Hepatic stellate cell (primary cell): ENCODE results near the gene PSORS1C1.
"Not testable (repeated sequence)": the region's sequence is repeated elsewhere in the genome, so short reads cannot be mapped to it uniquely, and the experiment has no call there.

ENCODE experiments used
- DNase-seq: peaks from one replicate; pipeline ENCODE4 v3.0.0; 2011; ENCODE audit warnings: low spot score

Gene PSORS1C1

DNA sequence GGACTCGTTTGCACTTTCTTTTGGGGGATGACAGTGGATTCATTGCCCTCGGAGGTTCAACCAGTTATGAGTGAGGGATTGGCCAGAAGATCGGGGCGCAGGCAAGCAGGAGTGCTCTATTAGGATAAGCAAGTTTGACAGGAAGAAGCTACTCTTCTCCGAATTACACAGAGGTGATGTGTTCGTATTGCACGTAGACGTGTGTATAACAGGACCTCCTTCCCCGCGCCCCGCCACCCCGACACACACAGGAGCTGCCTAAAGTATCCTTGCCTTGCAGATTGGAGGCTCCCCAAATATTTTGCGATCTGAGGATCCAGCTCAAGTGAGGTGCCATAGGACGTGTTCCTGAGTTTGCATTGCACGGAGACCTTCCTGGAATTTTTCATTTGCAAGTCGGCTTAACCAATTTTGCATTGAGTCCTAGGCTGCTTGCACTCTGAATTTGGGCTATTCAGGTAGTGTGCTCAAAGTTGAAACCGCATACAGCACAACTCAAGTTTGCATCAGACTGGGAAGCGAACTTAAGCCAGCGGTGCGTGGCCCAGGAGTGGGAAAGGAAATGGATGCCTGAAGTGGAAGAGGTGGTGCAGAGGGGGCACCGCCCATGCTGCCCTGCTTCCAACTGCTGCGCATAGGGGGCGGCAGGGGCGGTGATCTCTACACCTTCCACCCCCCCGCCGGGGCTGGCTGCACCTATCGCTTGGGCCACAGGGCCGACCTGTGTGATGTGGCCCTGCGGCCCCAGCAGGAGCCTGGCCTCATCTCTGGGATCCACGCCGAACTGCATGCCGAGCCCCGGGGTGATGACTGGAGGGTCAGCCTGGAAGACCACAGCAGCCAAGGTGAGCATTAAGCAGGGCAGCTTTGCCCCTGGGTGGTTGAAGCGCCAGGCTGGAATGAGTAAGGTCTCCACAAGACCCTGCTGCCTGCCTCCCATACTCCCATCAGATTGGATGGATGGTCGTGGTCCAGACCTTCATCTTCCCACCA, 44.6 kb downstream of the PSORS1C1 start:
- peak; percentile 48 for DNase-seq

DNA sequence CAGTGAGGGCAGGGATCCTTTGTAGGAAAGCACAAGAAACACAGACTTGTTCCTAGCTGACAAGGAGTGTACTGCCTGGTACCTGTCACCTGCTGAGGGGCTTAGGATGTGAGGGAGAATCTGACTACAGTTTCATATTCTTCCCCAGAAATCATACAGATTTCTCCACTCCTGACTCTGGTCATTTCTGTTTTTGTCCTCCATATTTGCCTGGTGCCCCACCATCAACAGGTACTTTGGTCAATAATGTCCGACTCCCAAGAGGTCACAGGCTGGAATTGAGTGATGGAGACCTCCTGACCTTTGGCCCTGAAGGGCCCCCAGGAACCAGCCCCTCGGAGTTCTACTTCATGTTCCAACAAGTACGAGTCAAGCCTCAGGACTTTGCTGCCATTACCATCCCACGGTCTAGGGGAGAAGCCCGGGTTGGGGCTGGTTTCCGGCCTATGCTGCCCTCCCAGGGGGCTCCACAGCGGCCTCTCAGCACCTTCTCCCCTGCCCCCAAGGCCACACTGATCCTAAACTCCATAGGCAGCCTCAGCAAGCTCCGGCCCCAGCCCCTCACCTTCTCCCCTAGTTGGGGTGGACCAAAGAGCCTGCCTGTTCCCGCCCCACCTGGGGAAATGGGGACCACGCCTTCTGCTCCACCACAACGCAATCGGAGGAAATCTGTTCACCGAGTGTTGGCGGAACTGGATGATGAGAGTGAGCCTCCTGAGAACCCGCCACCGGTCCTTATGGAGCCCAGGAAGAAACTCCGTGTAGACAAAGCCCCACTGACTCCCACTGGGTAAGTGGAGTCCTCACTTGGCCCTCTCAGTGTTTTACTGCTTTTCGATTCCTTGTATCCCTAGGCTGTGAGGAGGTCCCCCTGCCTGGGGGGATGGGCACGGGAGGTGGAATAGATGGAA, 46.9 kb downstream of the PSORS1C1 start:
- no peak for DNase-seq

DNA sequence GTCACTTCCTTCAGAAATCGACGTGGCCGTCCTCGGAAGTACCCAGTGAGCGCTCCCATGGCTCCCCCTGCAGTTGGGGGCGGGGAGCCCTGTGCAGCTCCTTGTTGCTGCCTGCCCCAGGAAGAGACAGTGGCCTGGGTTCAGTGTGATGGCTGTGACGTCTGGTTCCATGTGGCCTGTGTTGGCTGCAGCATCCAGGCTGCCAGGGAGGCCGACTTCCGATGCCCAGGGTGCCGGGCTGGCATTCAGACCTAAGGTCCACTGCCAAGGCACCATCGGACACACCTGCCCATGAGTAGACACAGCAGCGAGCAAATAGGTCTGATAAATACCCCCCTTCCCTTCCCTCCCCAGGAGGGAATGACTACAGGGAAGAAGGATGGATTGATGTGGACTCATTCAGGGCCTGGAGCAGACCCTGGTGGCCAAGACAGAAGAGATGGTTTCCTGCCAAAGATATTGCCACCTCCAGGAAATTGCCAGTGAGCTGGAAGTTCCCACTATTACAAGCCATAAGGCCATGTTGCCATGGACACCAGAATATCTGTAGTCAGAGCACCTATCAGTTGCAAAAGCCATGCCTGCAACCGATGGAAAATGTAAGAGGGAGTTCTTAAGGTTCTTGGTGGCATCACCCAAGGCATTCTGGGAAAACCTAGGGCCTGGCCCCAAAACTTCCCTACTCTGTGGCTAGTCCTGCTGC, 48.0 kb downstream of the PSORS1C1 start:
- DNase-seq = no peak

DNA sequence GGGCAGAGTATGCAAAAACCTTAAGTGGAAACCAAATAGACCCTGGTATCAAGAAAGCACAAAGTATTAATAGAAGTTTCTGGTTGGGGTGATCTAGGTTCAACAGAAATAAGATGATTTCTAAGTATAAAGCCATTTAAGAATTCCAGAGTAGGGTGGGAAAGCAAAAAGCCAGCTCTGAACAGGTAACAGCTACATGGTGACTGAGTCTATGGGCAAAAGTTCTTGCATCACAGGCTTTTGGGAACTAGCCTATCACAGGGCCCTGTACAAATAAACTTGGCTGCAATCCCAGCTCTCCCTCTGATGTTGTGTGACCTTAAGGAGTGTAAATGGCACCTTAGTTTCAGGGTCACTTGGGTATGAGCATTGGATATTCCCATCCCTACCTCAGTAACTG, 49.3 kb downstream of the PSORS1C1 start:
- no peak for DNase-seq

DNA sequence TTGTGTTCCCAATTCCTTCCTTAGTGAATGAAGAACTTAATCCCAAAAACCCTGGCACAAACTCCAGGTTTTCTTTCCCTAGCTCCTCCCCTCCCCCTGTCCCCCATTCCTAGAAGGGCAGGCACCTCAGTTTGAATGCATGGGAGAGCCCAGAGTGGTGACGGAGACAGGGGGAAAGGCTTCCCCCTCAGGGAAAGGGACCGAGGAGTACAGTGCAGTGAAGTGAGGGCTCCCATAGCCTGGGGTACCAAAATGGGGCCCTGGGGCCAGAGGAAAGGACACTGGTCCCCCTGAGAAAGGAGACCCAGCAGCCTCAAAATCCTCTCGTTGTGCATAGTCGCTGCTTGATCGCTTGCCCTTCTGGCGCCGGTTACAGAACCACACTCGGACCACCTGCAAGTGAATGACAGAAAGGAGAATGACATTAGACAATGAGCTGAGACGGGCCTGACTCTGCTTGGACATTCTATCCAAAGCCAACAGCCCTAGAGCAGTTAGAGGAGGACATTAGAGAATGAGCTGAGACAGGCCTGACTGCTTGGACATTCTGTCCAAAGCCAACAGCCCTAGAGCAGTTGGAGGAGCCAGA, 50.0 kb downstream of the PSORS1C1 start:
- DNase-seq = not testable (repeated sequence)

DNA sequence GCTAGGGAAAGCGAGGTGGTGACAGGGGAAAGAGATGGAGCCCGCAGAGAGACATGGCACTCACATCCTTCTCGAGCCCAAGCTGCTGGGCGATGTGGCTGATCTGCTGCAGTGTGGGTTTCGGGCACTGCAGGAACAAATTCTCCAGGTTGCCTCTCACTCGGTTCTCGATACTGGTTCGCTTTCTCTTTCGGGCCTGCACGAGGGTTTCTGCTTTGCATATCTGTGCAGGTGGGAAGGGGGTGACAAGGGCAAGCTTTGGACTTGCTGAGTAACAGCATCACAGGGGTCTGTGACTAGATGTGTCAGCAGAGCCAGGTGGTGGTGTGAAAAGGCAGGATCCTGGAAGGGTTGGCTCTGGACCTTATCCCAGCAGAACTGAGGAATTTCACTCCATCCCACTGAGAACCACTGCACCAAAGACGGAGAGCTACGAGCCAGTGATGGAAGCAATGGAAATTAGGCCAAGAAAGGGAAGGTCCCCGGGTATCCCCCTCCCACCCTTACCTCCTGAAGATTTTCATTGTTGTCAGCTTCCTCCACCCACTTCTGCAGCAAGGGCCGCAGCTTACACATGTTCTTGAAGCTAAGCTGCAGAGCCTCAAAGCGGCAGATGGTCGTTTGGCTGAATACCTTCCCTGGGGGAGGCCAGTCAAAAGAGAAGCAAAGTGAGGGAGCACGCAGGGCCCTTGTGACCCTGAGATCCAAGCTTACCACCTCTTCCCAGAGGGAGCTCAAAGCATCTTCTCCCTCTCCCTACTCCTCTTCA, 50.6 kb downstream of the PSORS1C1 start:
- not testable (repeated sequence) for DNase-seq

DNA sequence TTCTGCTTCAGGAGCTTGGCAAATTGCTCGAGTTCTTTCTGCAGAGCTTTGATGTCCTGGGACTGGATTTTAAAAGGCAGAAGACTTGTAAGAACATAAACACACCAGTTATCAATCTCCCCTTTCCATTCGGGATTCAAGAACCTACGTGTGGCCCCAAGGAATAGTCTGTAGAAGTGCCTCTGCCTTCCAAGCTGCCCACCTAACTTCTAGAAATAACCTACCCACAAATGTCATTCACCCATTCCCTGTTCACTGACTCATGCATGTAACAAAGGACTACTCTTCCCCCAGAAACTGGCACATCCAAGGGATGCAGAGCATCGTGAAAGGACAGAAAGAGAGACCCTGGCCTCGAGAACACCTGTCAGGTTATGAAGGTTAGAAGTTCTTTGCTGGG, 51.4 kb downstream of the PSORS1C1 start:
- DNase-seq = no peak

DNA sequence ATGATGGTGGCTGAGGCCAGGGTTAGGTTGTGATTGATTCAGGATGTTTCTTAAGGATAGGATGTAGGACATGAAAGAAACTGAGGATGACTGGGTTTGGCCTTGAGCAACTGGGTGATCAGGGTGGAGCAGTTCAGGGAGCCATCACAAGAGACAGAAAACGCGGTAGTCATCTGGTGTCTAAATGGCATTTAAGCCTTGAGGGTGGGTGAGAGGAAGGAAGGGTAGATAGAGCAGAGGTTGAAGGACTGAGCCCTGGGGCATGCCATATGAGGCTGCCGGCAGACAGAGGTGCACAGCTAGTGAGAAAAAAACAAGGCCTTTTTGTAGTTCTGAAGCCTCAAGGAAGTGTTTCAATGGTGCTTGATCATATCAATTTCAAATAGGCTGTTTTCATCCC, 54.0 kb downstream of the PSORS1C1 start:
- no peak for DNase-seq

DNA sequence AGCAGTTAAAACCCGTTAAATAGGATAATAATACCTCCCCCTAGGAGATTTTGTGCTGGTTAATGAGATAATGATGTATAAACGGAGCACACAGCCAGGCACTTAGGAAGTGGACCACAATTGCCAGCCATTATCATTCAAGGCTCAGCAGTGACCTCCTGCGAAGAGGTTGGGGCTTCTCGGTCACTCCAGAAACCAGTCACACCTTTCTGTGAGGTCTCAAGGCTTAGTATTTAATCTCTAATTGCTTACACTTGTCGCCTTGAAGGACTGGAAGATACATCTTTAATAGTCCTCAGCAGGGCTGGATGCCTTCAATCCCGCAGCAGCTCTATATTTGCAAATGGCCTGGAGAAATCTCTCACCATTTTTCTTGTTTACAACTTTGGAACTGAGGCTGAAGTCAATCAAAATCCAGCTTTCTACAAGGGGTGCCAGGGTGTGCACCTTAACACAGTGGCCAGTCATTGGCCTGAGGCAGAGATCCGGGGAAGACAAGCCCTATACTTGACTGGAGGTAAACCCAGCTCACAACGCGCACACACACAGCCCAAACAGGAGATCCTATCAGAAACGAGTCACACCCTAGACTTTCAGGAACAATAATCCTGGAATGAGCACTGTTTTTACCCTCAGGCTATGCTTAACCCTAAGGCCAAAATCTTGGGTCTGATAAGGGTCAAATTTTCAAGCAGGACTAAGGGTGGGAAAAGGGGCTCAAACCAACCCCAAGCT, 54.7 kb downstream of the PSORS1C1 start:
- DNase-seq = no peak

DNA sequence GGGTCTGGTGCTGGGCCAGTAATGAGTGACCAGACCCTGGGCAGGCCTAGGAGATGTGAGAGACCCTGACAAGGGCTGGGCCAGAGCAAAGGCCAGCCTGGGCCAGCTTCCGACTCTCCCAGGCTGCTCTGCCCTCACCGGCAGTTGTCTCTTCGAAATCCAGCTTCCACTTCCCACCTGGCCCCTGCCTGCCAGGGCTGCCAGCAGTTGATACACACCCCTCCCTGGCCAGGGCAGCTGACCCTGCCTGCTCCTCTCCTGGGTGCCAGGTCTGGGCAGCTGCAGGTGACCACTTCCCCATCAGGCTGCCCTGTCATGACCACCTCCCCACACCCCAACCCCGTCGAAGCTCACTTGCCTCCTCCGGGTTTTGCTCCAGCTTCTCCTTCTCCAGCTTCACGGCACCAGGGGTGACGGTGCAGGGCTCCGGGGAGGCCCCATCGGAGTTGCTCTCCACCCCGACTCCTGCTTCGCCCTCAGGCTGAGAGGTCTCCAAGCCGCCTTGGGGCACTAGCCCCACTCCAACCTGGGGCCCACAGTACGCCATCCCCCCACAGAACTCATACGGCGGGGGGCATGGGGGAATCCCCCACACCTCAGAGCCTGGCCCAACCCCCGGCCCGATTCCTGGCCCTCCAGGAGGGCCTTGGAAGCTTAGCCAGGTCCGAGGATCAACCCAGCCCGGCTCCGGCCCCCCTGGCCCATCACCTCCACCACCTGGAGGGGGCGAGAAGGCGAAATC, 55.4 kb downstream of the PSORS1C1 start:
- not testable (repeated sequence) for DNase-seq

DNA sequence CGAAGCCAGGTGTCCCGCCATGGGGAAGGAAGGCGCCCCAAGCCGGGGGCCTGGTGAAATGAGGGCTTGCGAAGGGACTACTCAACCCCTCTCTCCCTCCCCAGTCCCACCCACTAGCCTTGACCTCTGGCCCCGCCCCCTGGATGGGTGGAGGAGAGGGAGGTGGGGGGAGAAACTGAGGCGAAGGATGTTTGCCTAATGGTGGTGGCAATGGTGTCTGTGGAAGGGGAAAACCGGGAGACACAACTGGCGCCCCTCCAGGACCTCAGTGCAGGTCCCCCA, 55.9 kb downstream of the PSORS1C1 start, which contains the start of gene POU5F1:
TSS of gene POU5F1 (minus strand) at position 83 of the 282 bp plus-strand sequence. CDS start at position 21, 62 bp downstream.
- no peak for DNase-seq

DNA sequence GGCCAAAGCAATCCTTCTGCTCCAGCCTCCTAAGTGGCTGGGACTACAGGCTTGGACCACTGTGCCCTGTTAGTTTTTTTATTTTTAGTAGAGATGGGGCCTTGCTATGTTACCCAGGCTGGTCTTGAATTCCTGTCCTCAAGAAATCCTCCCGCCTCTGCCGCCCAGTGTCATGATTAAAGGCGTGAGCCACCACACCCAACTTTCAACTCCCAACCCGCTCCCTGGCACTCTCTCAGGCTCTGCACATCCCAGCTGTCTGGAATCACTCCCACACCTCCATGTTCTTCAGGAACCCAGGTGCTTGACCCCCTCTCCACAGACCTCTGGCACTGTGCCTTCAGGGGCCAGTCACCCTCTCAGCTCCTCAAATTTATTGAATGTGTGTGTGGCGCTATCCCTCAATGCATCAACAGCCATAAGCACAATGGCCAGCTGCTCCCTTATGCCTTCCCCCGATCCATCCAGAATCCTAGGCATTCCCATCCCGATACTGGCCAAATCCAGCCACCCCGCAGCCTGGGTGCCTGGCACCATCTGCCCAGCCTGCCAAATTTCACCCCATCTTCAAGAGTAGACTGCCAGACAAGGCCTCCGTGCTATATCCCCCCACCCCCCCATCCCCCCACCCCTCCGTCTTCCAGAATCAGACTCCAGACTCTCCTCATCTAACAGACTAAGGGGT, 56.5 kb downstream of the PSORS1C1 start:
- DNase-seq = no peak

DNA sequence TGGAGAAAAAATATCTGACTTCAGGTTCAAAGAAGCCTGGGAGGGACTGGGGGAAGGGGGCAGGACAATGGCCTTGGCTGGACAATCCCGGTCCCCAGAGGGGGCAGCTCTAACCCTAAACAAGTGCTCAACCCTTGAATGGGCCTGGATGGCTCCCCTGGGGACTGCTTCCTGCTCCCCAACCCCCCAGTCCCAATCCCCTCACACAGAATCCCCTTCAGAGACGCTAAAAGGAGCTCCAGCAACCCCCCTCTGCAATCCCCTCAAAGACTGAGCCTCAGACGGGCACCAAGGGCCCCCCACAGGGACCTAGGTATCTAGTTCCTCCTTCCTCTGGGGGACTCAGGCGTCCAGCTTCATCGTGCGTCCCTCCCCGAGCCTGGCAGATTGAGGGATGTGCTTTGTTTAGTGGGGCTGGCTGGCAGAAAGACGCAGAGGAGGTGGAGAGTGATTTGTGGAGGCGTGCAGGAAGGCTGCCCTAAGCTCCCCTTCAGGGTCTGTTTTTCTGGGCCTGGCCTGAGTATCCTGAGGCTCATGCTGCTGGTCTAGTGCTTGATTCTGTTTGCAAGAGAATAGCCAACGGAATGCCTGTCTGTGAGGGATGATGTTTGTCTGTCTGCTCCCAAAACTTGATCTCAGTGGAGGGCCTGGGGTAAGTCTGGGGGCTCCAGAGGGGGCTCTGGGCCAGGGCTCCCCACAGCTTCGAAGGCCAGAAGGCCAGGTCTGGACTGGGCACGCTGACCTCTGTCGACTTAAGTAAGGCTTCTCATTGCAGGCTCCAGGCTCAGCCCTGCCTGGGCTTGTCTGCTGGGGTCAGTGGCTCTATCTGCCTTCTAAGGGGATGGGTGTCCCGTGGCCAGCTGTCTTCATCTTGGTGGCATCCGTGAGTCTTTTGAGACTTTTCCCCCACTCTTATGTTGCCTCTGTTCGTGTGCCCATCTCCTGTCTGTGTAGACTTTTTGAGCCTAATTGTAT, 57.6 kb downstream of the PSORS1C1 start:
- no peak for DNase-seq

DNA sequence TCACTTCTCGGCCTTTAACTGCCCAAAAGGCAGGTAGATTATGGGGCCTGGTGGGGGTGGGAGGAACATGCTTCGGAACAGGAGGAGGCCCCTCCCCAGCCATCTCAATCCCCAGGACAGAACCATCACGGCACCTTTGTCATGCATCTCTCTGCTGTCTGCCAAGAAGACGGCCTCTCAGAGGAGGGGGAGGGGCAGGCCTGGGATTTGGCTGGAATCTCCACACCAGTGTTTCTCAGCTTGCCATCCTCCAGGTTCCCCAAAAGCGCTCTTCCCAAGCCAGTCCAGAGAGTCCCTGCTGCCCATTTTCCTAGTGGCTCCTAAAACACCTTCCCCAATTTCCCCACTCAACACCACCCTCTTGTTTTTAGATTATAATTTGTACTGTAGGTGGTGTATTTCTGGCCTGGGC, 58.4 kb downstream of the PSORS1C1 start:
- DNase-seq = no peak

DNA sequence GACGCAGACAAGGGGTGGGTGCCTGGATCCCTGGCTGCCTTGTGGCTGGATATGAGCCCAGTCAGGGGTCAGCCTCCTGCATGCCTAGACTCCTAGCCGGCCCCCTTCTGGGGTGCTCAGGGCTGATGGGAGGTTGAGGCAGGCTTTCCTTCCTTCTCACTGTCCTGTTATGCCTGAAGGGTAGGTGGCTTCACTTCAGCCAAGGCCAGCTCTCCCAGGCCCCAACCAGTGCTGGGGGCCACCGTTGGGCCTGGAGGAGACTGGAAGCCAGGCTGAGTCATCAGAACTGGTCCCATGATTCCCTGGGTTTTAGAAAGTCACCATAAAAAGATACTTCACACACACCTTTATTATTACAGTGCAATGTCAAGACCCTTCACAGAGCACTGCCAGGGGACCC, 58.8 kb downstream of the PSORS1C1 start:
- no peak for DNase-seq

DNA sequence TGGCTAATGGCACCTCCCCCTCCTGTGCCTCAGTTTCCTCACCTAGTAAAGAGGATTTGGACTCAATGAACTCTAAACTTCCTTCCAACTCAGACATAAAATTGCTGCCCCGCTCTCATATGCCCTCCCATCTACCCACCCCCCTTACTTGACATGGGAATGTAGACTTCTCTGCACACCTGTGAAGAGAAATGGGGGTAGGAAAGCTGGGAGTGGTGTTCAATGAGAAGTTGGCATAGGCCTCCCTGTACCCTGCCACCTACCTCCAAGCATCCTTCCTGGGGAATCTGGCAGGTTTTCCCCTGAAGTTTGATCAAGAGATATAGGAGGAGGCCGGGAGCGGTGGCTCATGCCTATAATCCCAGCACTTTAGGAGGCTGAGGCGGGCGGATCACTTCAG, 59.8 kb downstream of the PSORS1C1 start:
- no peak for DNase-seq

DNA sequence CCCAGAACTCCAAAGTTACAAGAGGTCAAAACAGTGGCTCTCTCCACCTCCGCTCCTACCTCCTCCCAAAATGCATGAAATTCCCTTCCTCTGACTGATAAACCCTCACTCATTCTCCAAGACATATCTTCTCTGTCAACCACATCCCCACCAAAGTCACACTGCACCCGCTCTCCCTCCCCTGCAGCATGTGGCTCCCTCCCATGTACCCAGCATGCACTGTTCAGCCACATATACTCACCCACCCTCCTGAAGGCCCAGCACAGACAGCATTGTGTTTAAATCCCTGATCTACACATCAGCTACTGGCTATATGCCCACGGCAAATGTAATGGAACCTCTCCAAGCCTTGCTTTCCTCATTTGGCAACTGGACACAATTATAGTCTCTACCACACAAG, 61.4 kb downstream of the PSORS1C1 start:
- peak; percentile 92 for DNase-seq
